IgD-negative memory B cell (primary cell): ENCODE data around the gene DYNC2I2. TPM values are rescaled to one million over a fixed set of nuclear protein-coding genes. Genes with fewer than 3 reads are reported as not detected.
A peak's percentile ranks its signal among the peaks of the same experiment; 100 is the strongest.

Source experiments
- H3K27ac Mint-ChIP-seq, 3 donors: one replicate each; pipeline ENCODE4 v1.8.0; 2020 to 2022; ENCODE audit warnings: mild to moderate bottlenecking in 3 of 3, mixed read lengths in 3 of 3, moderate library complexity in 1 of 3
- H3K27me3 Mint-ChIP-seq: one replicate; pipeline ENCODE4 v1.8.0; 2021; ENCODE audit warnings: mixed read lengths
- H3K36me3 Mint-ChIP-seq: one replicate; pipeline ENCODE4 v1.8.0; 2020; ENCODE audit warnings: mild to moderate bottlenecking, mixed read lengths
- H3K4me1 Mint-ChIP-seq, 3 donors: one replicate each; pipeline ENCODE4 v1.8.0; 2020 to 2022; ENCODE audit warnings: mixed read lengths in 3 of 3, mild to moderate bottlenecking in 1 of 3
- H3K4me3 Mint-ChIP-seq, 4 donors: one replicate each; pipeline ENCODE4 v1.8.0; 2020 to 2022; ENCODE audit warnings: mild to moderate bottlenecking in 4 of 4, mixed read lengths in 4 of 4, moderate library complexity in 3 of 4
- H3K9me3 Mint-ChIP-seq, 3 donors: one replicate each; pipeline ENCODE4 v1.8.0; 2020 to 2021; ENCODE audit warnings: mixed read lengths in 3 of 3, mild to moderate bottlenecking in 1 of 3
- polyA plus RNA-seq: library from polyadenylated mRNA; unstranded; fragments of 300-500 nt; fragmentation: Illumina TruSeq; gene quantifications from one replicate; pipeline ENCODE4 v1.2.3, GENCODE V29; 2021

DYNC2I2 gene
- polyA plus RNA-seq, 1 donor from 2014 or later = 57.3 TPM

GRCh38 chr9:128621730-128622455 is 34.8 kb downstream of the DYNC2I2 start:
- Mint-ChIP-seq H3K4me3 (peak overlapping the region in 1 of 4 donors; percentile 20), H3K9me3 (no peaks in the 10 kb centered on the region), H3K27me3 (no peaks in the 10 kb centered on the region), H3K4me1 (no peaks in the 10 kb centered on the region), H3K36me3 (peaks cover 3% of the 10 kb centered on the region), H3K27ac (no peak overlapping the region)

DNA sequence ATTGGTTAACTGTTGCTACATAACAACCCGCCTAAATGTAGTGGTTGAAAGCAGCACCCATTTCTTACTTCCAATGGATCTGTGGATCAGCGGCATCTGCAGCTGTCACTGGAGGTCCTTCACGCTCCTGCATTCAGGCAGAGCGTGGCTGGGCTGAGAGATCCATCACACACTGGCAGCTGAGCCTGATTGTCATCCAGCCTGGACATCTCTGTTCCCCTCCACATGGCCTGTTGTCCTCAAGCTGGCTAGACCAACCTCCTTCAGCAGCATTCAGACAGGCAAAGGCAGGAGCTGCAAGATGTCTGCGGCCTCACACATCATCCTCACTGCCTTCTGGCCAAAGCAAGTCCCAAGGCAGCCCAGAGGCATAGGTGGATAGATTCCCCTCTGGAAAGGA is 36.9 kb downstream of the DYNC2I2 start:
- Mint-ChIP-seq H3K4me1 (no peaks in the 10 kb centered on the region), H3K27me3 (no peaks in the 10 kb centered on the region), H3K36me3 (peaks cover 3% of the 10 kb centered on the region), H3K4me3 (no peak overlapping the region), H3K9me3 (no peaks in the 10 kb centered on the region), H3K27ac (no peak overlapping the region)

GRCh38 chr9:128619127-128619526 is 37.5 kb downstream of the DYNC2I2 start:
- Mint-ChIP-seq H3K36me3 (peaks cover 3% of the 10 kb centered on the region), H3K4me1 (no peaks in the 10 kb centered on the region), H3K27me3 (no peaks in the 10 kb centered on the region), H3K9me3 (no peaks in the 10 kb centered on the region), H3K27ac (no peak overlapping the region), H3K4me3 (no peak overlapping the region)

DNA sequence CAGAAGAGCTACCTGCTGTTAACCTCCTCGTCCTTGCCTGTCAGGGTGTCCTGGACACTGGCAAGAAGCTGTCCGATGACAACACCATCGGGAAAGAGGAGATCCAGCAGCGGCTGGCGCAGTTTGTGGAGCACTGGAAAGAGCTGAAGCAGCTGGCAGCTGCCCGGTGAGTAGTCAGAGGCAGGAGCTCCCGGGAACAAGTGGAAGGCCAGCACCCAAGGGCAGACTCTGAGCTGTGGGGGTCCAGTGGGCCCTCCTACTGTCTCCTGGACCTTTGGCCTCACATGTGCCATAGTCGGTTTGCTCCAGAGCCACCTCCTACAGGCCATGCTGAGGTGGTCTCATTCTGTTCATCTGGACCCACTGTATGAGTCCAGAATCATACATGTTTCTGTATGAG is 38.7 kb downstream of the DYNC2I2 start:
- Mint-ChIP-seq H3K36me3 (peaks cover 4% of the 10 kb centered on the region), H3K4me3 (no peak overlapping the region), H3K27ac (no peak overlapping the region), H3K9me3 (no peaks in the 10 kb centered on the region), H3K27me3 (no peaks in the 10 kb centered on the region), H3K4me1 (no peaks in the 10 kb centered on the region)

- Mint-ChIP-seq H3K4me1 (no peaks in the 10 kb centered on the region), H3K9me3 (no peaks in the 10 kb centered on the region), H3K4me3 (no peak overlapping the region), H3K27me3 (no peaks in the 10 kb centered on the region), H3K36me3 (peaks cover 1% of the 10 kb centered on the region), H3K27ac (no peak overlapping the region)
Measured at GRCh38 chr9:128615571-128615970, 41.1 kb downstream of the DYNC2I2 start.

- Mint-ChIP-seq H3K4me1 (no peaks in the 10 kb centered on the region), H3K36me3 (peaks cover 3% of the 10 kb centered on the region), H3K27me3 (no peaks in the 10 kb centered on the region), H3K9me3 (no peaks in the 10 kb centered on the region), H3K4me3 (no peak overlapping the region), H3K27ac (no peak overlapping the region)
Measured at GRCh38 chr9:128614728-128615127, 41.9 kb downstream of the DYNC2I2 start.

- Mint-ChIP-seq H3K36me3 (peaks cover 4% of the 10 kb centered on the region), H3K27ac (peak overlapping the region in 1 of 3 donors; percentile 80), H3K4me3 (no peak overlapping the region), H3K9me3 (no peaks in the 10 kb centered on the region), H3K4me1 (no peaks in the 10 kb centered on the region), H3K27me3 (no peaks in the 10 kb centered on the region)
Measured at GRCh38 chr9:128611600-128612394, 44.9 kb downstream of the DYNC2I2 start.

DNA sequence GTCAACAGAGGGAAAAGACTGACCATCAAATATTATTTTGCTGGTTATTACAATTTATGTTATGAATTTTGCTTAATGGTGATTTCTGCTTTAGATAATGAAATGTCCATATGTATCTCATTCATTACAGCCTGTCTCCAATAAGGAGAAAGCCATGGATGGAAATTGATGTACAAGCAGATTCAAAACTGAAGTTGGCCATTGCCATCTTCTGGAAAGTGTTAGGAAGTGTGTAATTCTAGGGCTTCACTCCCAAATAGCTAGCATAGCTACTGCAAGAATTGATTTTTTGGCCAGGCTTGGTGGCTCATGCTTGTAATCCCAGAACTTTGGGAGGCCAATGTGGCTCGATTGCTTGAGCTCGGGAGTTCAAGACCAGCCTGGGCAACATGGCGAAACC is 45.8 kb downstream of the DYNC2I2 start:
- Mint-ChIP-seq H3K4me1 (no peaks in the 10 kb centered on the region), H3K9me3 (no peaks in the 10 kb centered on the region), H3K36me3 (peaks cover 4% of the 10 kb centered on the region), H3K27me3 (no peaks in the 10 kb centered on the region), H3K27ac (no peak overlapping the region), H3K4me3 (no peak overlapping the region)

GRCh38 chr9:128607642-128608350 is 48.9 kb downstream of the DYNC2I2 start:
- H3K27ac Mint-ChIP-seq = no peak overlapping the region

DNA sequence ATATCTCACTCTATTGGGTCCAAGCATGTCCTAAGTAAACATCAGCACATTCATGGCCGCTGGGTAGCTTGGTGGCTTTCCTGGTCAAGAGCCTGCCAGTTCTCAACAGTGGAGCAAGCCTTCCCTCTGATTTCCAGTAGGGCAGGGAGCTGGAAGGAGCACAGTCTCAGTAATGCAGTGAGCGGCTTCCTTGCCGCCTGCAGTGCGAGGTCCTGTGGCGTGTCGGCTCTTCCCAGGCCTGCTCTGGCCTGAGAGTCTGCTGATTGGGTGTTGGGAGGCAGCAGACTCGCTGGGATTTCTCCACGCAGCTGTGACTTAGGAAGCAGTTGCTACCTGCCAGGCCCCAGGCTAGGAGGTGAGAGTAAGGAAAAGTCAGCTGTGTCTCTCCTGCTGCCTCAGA is 53.0 kb downstream of the DYNC2I2 start:
- Mint-ChIP-seq H3K36me3 (no peaks in the 10 kb centered on the region), H3K9me3 (no peaks in the 10 kb centered on the region), H3K4me1 (peaks cover 0 to 1% (median 0%) of the 10 kb centered on the region in 3 donors), H3K4me3 (no peak overlapping the region), H3K27ac (no peak overlapping the region), H3K27me3 (no peaks in the 10 kb centered on the region)

More at GRCh38 chr9:128607642-128608350, 48.9 kb downstream of the DYNC2I2 start:
- H3K9me3 Mint-ChIP-seq = no peaks in the 10 kb centered on the region
- H3K4me3 Mint-ChIP-seq = no peak overlapping the region
- H3K27me3 Mint-ChIP-seq = no peaks in the 10 kb centered on the region
- peaks cover 2% of the 10 kb centered on the region for H3K36me3 Mint-ChIP-seq
- H3K4me1 Mint-ChIP-seq = no peaks in the 10 kb centered on the region

DNA sequence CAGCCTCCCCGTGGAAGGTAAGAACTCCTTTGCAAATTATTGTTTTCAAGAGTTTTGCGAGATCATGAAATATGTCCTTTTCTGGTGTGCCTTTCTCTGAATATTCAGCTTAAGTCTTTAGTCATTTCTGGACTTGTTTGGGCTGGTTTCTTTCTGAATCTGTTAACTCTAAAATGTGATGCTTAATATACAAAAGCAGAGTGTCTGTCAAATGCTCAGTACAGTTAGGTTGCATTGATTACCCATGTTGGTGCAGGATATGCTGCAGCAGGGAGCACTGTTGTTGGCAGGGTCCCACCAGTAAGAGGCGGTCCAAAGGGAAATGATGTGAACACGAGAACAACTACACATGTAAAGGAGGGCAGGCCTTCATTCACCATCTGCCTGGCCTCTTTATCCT is 56.5 kb downstream of the DYNC2I2 start:
- no peaks in the 10 kb centered on the region for H3K27me3 Mint-ChIP-seq
- H3K36me3 Mint-ChIP-seq = no peaks in the 10 kb centered on the region
- H3K27ac Mint-ChIP-seq = peak overlapping the region in 1 of 3 donors; percentile 71
- H3K4me3 Mint-ChIP-seq = no peak overlapping the region
- H3K9me3 Mint-ChIP-seq = no peaks in the 10 kb centered on the region
- H3K4me1 Mint-ChIP-seq = peaks cover 0 to 1% (median 0%) of the 10 kb centered on the region in 3 donors

DNA sequence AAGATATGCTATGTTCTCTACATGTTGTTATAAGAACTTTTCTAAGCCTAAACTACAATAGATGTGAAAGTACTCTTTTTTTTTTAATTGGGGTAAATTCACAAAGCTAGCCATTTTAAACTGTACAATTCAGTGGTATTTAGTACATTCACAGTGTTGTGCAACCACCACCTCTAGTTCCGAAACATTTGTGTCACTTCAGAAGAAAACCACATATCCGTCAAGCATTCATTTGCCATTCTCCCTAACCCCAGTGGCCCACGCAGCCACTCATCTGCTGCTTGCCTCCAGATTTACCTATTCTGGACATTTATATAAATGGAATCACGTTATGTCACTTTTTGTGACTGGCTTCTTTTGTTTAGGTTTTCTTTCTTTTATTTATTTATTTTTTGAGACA is 61.2 kb downstream of the DYNC2I2 start:
- Mint-ChIP-seq H3K9me3 (no peaks in the 10 kb centered on the region), H3K27ac (no peak overlapping the region), H3K36me3 (peaks cover 8% of the 10 kb centered on the region), H3K4me1 (peaks cover 0 to 1% (median 0%) of the 10 kb centered on the region in 3 donors), H3K27me3 (no peaks in the 10 kb centered on the region), H3K4me3 (no peak overlapping the region)

DNA sequence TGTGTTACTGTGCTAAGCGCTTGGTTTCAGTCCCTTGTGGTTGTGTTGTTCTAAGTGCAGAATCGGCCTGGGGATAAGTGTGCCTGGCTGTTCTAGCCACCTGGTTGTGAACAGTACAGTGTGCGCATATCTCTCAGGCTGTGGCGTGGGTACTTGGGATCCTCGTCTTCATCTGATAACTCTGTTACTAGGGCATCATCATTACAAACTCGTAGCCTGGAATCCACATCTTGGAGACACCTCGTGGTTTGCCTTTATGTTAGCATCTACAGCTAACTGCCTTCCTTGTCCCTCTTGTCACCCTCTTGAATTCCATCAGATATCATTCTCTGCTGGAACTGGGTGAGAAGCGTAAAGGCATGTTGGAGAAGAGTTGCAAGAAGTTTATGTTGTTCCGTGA is 62.8 kb downstream of the DYNC2I2 start:
- H3K27me3 Mint-ChIP-seq = no peaks in the 10 kb centered on the region
- H3K36me3 Mint-ChIP-seq = peaks cover 8% of the 10 kb centered on the region
- no peak overlapping the region for H3K4me3 Mint-ChIP-seq
- no peaks in the 10 kb centered on the region for H3K9me3 Mint-ChIP-seq
- peaks cover 0 to 1% (median 0%) of the 10 kb centered on the region in 3 donors for H3K4me1 Mint-ChIP-seq
- H3K27ac Mint-ChIP-seq = peak overlapping the region in 1 of 3 donors; percentile 18

DNA sequence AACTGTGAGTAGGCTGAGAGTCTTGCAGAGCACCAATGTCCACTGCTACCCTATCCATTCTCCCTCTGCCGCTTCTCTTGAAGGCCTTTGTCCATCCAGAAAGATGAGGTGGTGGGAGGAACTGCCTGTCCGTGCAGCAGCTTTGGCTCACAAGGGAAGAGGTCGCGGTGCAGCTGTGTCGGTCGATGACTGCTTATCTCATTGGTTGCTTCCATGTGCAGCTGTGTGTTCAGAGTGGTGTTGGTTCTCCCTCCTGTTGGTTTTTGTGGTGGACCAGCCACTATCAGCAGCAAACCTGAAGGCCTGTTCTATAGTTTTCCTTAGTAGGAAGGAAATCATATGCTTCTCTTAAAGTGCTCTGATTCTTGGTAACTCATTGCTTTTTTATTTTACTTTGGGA is 63.6 kb downstream of the DYNC2I2 start:
- Mint-ChIP-seq H3K9me3 (no peaks in the 10 kb centered on the region), H3K27me3 (no peaks in the 10 kb centered on the region), H3K4me1 (no peaks in the 10 kb centered on the region), H3K27ac (no peak overlapping the region), H3K36me3 (peaks cover 8% of the 10 kb centered on the region), H3K4me3 (no peak overlapping the region)

DNA sequence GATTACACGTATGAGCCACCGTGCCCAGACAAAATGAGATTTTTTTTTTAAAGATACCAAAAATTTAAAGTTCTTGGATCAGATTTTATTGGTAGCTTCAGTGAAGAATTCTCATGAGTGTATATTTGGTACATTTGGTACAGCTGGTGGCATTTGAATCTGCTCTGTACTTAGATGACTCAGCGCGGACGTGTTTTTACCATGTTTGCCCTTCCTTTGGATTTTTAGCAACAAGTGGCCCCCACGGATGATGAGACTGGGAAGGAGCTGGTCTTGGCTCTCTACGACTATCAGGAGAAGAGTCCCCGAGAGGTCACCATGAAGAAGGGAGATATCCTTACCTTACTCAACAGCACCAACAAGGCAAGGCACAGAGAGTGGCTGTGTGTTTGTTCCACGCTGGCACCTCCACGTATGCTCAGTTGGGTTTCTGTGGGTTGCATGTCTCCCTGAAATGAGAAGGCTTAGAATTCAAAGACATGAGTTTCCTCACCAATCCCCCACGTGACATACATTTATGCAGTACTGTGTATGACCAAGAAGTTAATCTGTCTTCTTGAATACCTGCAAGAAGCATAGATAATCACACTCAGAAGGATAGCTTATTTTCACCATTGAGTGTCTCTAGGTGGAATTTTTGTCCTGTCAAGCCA is 67.9 kb downstream of the DYNC2I2 start:
- Mint-ChIP-seq H3K9me3 (no peaks in the 10 kb centered on the region), H3K27me3 (no peaks in the 10 kb centered on the region), H3K4me1 (no peaks in the 10 kb centered on the region), H3K36me3 (peaks cover 12% of the 10 kb centered on the region), H3K27ac (no peak overlapping the region), H3K4me3 (no peak overlapping the region)
